GM12878 (cell line): ENCODE measurements around the gene PGRMC2. TPM values are rescaled to one million over a fixed set of nuclear protein-coding genes. Genes with fewer than 3 reads are reported as not detected.

ENCODE experiments used
- ATAC-seq: fragments of 200-7000 bp; cut with Tn5 transposase; 3 replicates; pipeline ENCODE4 v1.9.1; 2020; ENCODE audit warnings: mild to moderate bottlenecking, moderate library complexity
- BruUV-seq: library from RNA; stranded (reverse); fragments of 400-500 nt; replicated peaks from 2 replicates; lab custom pipeline; 2021; lab: Mats Ljungman, UMichigan
- CTCF ChIA-PET: fragments of 300-600 bp; sonication (Branson Sonifier 250); formaldehyde crosslinking; extraction: SDS; loops from one replicate; lab custom pipeline; 2021; ENCODE audit warnings: inconsistent platforms; lab: Yijun Ruan, JAX
- POLR2A ChIA-PET: fragments of 350-600 bp; formaldehyde crosslinking; extraction: SDS; loops from one replicate; lab custom pipeline; 2021; ENCODE audit warnings: inconsistent platforms; lab: Charles Lee
- RAD21 ChIA-PET: fragments of 300-600 bp; sonication (Branson Sonifier 250); formaldehyde crosslinking; loops from one replicate; lab custom pipeline; 2023; ENCODE audit warnings: antibody characterized with exemption; ENCODE audit not compliant: unreplicated experiment; lab: Charles Lee
- SMC1A ChIA-PET: fragments of 300-600 bp; sonication (Branson Sonifier 250); formaldehyde crosslinking; loops from one replicate; lab custom pipeline; 2023; ENCODE audit not compliant: unreplicated experiment, uncharacterized antibody; lab: Charles Lee
- DNase-seq: peaks from one replicate; pipeline ENCODE4 v3.0.0-alpha.2; 2011; ENCODE audit warnings: low read depth, low spot score
- FAIRE-seq: peaks from 3 replicates; lab custom pipeline; 2011; peaks lifted over from hg19 to GRCh38; lab: Jason Lieb, UNC
- H2AFZ ChIP-seq: 2 replicates; pipeline ENCODE4 v1.6.0; 2011; ENCODE audit warnings: low read depth, low read length, control low read depth; ENCODE audit not compliant: control insufficient read depth
- H3K27ac ChIP-seq: 2 replicates; pipeline ENCODE4 v1.5.1; 2011; ENCODE audit warnings: control low read depth; ENCODE audit not compliant: control insufficient read depth, insufficient read depth
- H3K27me3 ChIP-seq, 2 experiments: replicated peaks in 1 of 2; 2 replicates each; pipeline versions ENCODE4 v1.6.0 to v1.6.1; 2011; ENCODE audit warnings: low read length in 1 of 2; ENCODE audit not compliant: control insufficient read depth in 2 of 2, insufficient read depth in 2 of 2
- H3K36me3 ChIP-seq, 2 experiments: 2 replicates each; pipeline ENCODE4 v1.5.1; 2011; ENCODE audit warnings: low read length in 1 of 2; ENCODE audit not compliant: control insufficient read depth in 2 of 2, insufficient read depth in 2 of 2
- H3K4me1 ChIP-seq: 2 replicates; pipeline ENCODE4 v1.6.1; 2011; ENCODE audit warnings: mild to moderate bottlenecking, low read length, moderate library complexity, mixed read lengths; ENCODE audit not compliant: control insufficient read depth, insufficient read depth
- H3K4me2 ChIP-seq: 2 replicates; pipeline ENCODE4 v1.6.0; 2011; ENCODE audit warnings: control low read depth; ENCODE audit not compliant: control insufficient read depth, insufficient read depth
- H3K4me3 ChIP-seq: fragments of 200-600 bp; sonication (generic); 2 replicates; pipeline ENCODE4 v1.5.1; 2016
- H3K79me2 ChIP-seq: 2 replicates; pipeline ENCODE4 v1.6.0; 2011; ENCODE audit warnings: low read length; ENCODE audit not compliant: control insufficient read depth, insufficient read depth
- H3K9ac ChIP-seq: 2 replicates; pipeline ENCODE4 v1.8.0; 2011; ENCODE audit warnings: low read length, control low read depth, mixed read lengths; ENCODE audit not compliant: control insufficient read depth, insufficient read depth
- H3K9me3 ChIP-seq: replicated peaks from 3 replicates; pipeline ENCODE4 v1.5.1; 2011; ENCODE audit warnings: mild to moderate bottlenecking, low read length; ENCODE audit not compliant: control insufficient read depth, insufficient read depth
- H4K20me1 ChIP-seq: 2 replicates; pipeline ENCODE4 v1.6.0; 2011; ENCODE audit not compliant: control insufficient read depth, insufficient read depth
- CREM ChIP-seq: IDR thresholded peaks from 2 replicates; pipeline ENCODE4 v1.6.1; 2014; ENCODE audit warnings: antibody characterized with exemption, low read depth
- EED ChIP-seq: sonication (generic); IDR thresholded peaks from 2 replicates; pipeline ENCODE4 v1.6.1; 2016; ENCODE audit warnings: antibody characterized with exemption, low read depth
- EZH2 ChIP-seq: IDR thresholded peaks from 2 replicates; pipeline ENCODE4 v1.6.1; 2012; ENCODE audit warnings: low read depth, mild to moderate bottlenecking, control low read depth, inconsistent platforms, low read length, borderline replicate concordance; ENCODE audit not compliant: control insufficient read depth
- HDGF ChIP-seq: fragments of 450-650 bp; IDR thresholded peaks from 2 replicates; pipeline ENCODE4 v1.6.1; 2016; ENCODE audit warnings: antibody characterized with exemption
- NRF1 ChIP-seq: conservative IDR thresholded peaks from 2 replicates; pipeline ENCODE4 v1.6.1; 2011; ENCODE audit warnings: mild to moderate bottlenecking, low read depth, low read length, improper control_type of control experiment
- WGBS: methylation state at CpG from one replicate; pipeline ENCODE4 v1.1.6; 2016; ENCODE audit warnings: low lambda C conversion rate; ENCODE audit not compliant: insufficient replicate concordance, insufficient coverage; ENCODE audit errors: missing lambda C conversion rate; 5-methylcytosine and 5-hydroxymethylcytosine counted together
- in situ Hi-C: fragments of 300-500 bp; cut with MboI; formaldehyde crosslinking; loops from 9 replicates; pipeline ENCODE4 v1.14.3; 2018; ENCODE audit warnings: mixed read lengths
- intact Hi-C: fragments of 100-400 bp; cut with micrococcal nuclease; formaldehyde crosslinking; loops from one replicate; pipeline ENCODE4 v1.14.2; 2022; ENCODE audit not compliant: unreplicated experiment
- polyA plus RNA-seq, 11 experiments: library from polyadenylated mRNA; depleted of rRNA in 4 of 11; unstranded in 6 of 11; stranded (reverse) in 5 of 11; fragments of >200 nt; fragmentation: Nextera tagmentation in 4 of 11; fragmentation: Illumina TruSeq in 1 of 11; extraction: Ambion mirVana in 4 of 11; extraction: Trizol in 1 of 11; gene quantifications; 1 replicate in 1 of 11; 2 replicates in 10 of 11; pipeline versions ENCODE4 v1.2.1 to v1.2.3, GENCODE V29; 2011 to 2016; ENCODE audit warnings: inconsistent platforms in 2 of 11, missing spikeins in 2 of 11, low read depth in 1 of 11
- total RNA-seq, 4 experiments: library from RNA; depleted of rRNA in 3 of 4; stranded (reverse); fragments of >200 nt in 3 of 4; fragmentation: Illumina TruSeq in 1 of 4; extraction: Trizol in 1 of 4; gene quantifications; 2 replicates each; pipeline versions ENCODE4 v1.2.1 to v1.2.3, GENCODE V29; 2013 to 2021

The PGRMC2 gene
- total and polyA plus RNA-seq, 10 of the 15 experiments (the other 5 are each of a cell fraction or from before 2014, with no cell fraction given): 6.3 to 38.4 (median 12.0) TPM

GRCh38 chr4:128241981-128242380 is 45.6 kb downstream of the PGRMC2 start:
- Histone ChIP-seq H3K36me3 (no peaks in the 10 kb centered on the region), H3K27ac (no peak overlapping the region), H3K9me3 (no peaks in the 10 kb centered on the region), H3K4me3 (no peak overlapping the region), H3K4me2 (no peak overlapping the region), H2AFZ (no peak overlapping the region), H3K27me3 (no peaks in the 10 kb centered on the region), H3K9ac (no peak overlapping the region), H3K79me2 (no peaks in the 10 kb centered on the region), H3K4me1 (no peaks in the 10 kb centered on the region), H4K20me1 (no peaks in the 10 kb centered on the region)
- FAIRE-seq (no peak), ATAC-seq (no peak), DNase-seq (no peak)
- 79% methylated on average over 3 of the region's 3 CpGs for WGBS
- TF ChIP-seq NRF1 (no peak), CREM (no peak)
- RAD21 ChIA-PET: interaction anchor here (0.5 kb wide), 1 partner anchor 1111 kb away, joined by 3 read pairs; no protein-coding TSS in a partner anchor
- in situ Hi-C loops: no loop called here
- BruUV-seq: no TSS peak
- SMC1A ChIA-PET: no interaction called here
- intact Hi-C loops: no loop called here
- POLR2A ChIA-PET: no interaction called here
- CTCF ChIA-PET: interaction anchor here (1.0 kb wide), 1 partner anchor 17 kb away, joined by 3 read pairs; no protein-coding TSS in a partner anchor

GRCh38 chr4:128241425-128241913 is 46.1 kb downstream of the PGRMC2 start:
- Histone ChIP-seq H3K27me3 (no peaks in the 10 kb centered on the region), H3K79me2 (no peaks in the 10 kb centered on the region), H3K4me2 (no peak overlapping the region), H3K9ac (no peak overlapping the region), H3K4me1 (no peaks in the 10 kb centered on the region), H4K20me1 (no peaks in the 10 kb centered on the region), H2AFZ (peak overlapping the region; percentile 21; the same call in 1 of the 2 replicates), H3K27ac (no peak overlapping the region), H3K36me3 (no peaks in the 10 kb centered on the region), H3K9me3 (no peaks in the 10 kb centered on the region), H3K4me3 (no peak overlapping the region)
- intact Hi-C loops: no loop called here
- CTCF ChIA-PET: interaction anchor here (1.0 kb wide), 1 partner anchor 16 kb away, joined by 3 read pairs; no protein-coding TSS in a partner anchor
- 0% methylated on average over 3 of the region's 3 CpGs for WGBS
- in situ Hi-C loops: no loop called here
- no peak for FAIRE-seq
- no peak for ATAC-seq
- POLR2A ChIA-PET: no interaction called here
- SMC1A ChIA-PET: no interaction called here
- no peak for TF ChIP-seq EED
- no peak for TF ChIP-seq HDGF
- no peak for TF ChIP-seq EZH2
- no peak for DNase-seq
- BruUV-seq: no TSS peak
- RAD21 ChIA-PET: interaction anchor here (0.5 kb wide), 1 partner anchor 1112 kb away, joined by 3 read pairs; no protein-coding TSS in a partner anchor
